Activated T-cell treated with anti-CD3 and anti-CD28 coated beads, Interleukin-2, amount 50 U/mL, for 24 hours (primary cell): Measurements from ENCODE around the gene ZBTB44.
A peak's percentile ranks its signal among the peaks of the same experiment; 100 is the strongest.
"Not testable (repeated sequence)": the region's sequence is repeated elsewhere in the genome, so short reads cannot be mapped to it uniquely, and the experiment has no call there.

ENCODE experiments used
- DNase-seq: peaks from one replicate; pipeline ENCODE4 v3.0.0-alpha.2; 2020
- H3K27ac Mint-ChIP-seq: 2 replicates; pipeline ENCODE4 v1.8.0; 2020; ENCODE audit warnings: mild to moderate bottlenecking, mixed read lengths
- H3K27me3 Mint-ChIP-seq: 2 replicates; pipeline ENCODE4 v1.8.0; 2020; ENCODE audit warnings: mixed read lengths
- H3K36me3 Mint-ChIP-seq: 2 replicates; pipeline ENCODE4 v1.8.0; 2020; ENCODE audit warnings: low read depth, mixed read lengths
- H3K4me1 Mint-ChIP-seq: 2 replicates; pipeline ENCODE4 v1.8.0; 2020; ENCODE audit warnings: low read depth, mixed read lengths
- H3K4me3 Mint-ChIP-seq: 2 replicates; pipeline ENCODE4 v1.8.0; 2020; ENCODE audit warnings: mild to moderate bottlenecking, moderate library complexity, mixed read lengths
- H3K9me3 Mint-ChIP-seq: 2 replicates; pipeline ENCODE4 v1.8.0; 2020; ENCODE audit warnings: mixed read lengths

ZBTB44 gene

GRCh38 chr11:130314750-130315285, at the start of gene ZBTB44:
Gene ZBTB44, minus strand, starts transcription at chr11:130314917. Its CDS starts 53,044 bp downstream, at chr11:130261873.
- H3K27me3 Mint-ChIP-seq, result no peaks in the 10 kb centered on the region
- H3K36me3 Mint-ChIP-seq, result peaks cover 14% of the 10 kb centered on the region
- no peaks in the 10 kb centered on the region for H3K9me3 Mint-ChIP-seq
- peak within 1 kb of the TSS; percentile 89 for H3K4me3 Mint-ChIP-seq
- peaks cover 42% of the 10 kb centered on the region for H3K4me1 Mint-ChIP-seq
- peak within 1 kb of the TSS; percentile 97 for H3K27ac Mint-ChIP-seq
- DNase-seq, result peak; percentile 93

- Mint-ChIP-seq H3K9me3 (peaks cover 29% of the 10 kb centered on the region), H3K36me3 (no peaks in the 10 kb centered on the region), H3K27me3 (no peaks in the 10 kb centered on the region), H3K4me1 (no peaks in the 10 kb centered on the region), H3K4me3 (no peak overlapping the region), H3K27ac (no peak overlapping the region)
- DNase-seq, result no peak
These were observed 44.7 kb upstream of the ZBTB44 start for GRCh38 chr11:130359419-130359818.

- Mint-ChIP-seq H3K27ac (no peak overlapping the region), H3K4me3 (no peak overlapping the region), H3K36me3 (no peaks in the 10 kb centered on the region), H3K9me3 (peaks cover 29% of the 10 kb centered on the region), H3K4me1 (no peaks in the 10 kb centered on the region), H3K27me3 (no peaks in the 10 kb centered on the region)
- DNase-seq, result no peak
These were observed 43.7 kb upstream of the ZBTB44 start for GRCh38 chr11:130358398-130358797.

GRCh38 chr11:130347261-130347660, 32.5 kb upstream of the ZBTB44 start:
- H3K27ac Mint-ChIP-seq, result no peak overlapping the region
- no peak for DNase-seq
- H3K4me1 Mint-ChIP-seq, result no peaks in the 10 kb centered on the region
- H3K36me3 Mint-ChIP-seq, result no peaks in the 10 kb centered on the region
- H3K4me3 Mint-ChIP-seq, result no peak overlapping the region
- H3K27me3 Mint-ChIP-seq, result no peaks in the 10 kb centered on the region
- H3K9me3 Mint-ChIP-seq, result peaks cover 2% of the 10 kb centered on the region

- peaks cover 2% of the 10 kb centered on the region for H3K36me3 Mint-ChIP-seq
- H3K27ac Mint-ChIP-seq, result no peak overlapping the region
- H3K4me3 Mint-ChIP-seq, result no peak overlapping the region
- no peaks in the 10 kb centered on the region for H3K27me3 Mint-ChIP-seq
- peaks cover 9% of the 10 kb centered on the region for H3K9me3 Mint-ChIP-seq
- no peak for DNase-seq
- H3K4me1 Mint-ChIP-seq, result peaks cover 10% of the 10 kb centered on the region
These were observed 30.1 kb upstream of the ZBTB44 start for GRCh38 chr11:130344841-130345240.

GRCh38 chr11:130340671-130341319, 26.1 kb upstream of the ZBTB44 start:
- Mint-ChIP-seq H3K4me1 (peaks cover 10% of the 10 kb centered on the region), H3K4me3 (no peak overlapping the region), H3K36me3 (peaks cover 2% of the 10 kb centered on the region), H3K27ac (no peak overlapping the region), H3K27me3 (no peaks in the 10 kb centered on the region), H3K9me3 (peaks cover 12% of the 10 kb centered on the region)
- DNase-seq, result no peak

GRCh38 chr11:130338667-130339066, 23.9 kb upstream of the ZBTB44 start:
- Mint-ChIP-seq H3K4me3 (no peak overlapping the region), H3K4me1 (peaks cover 10% of the 10 kb centered on the region), H3K36me3 (peaks cover 2% of the 10 kb centered on the region), H3K9me3 (peaks cover 12% of the 10 kb centered on the region), H3K27ac (no peak overlapping the region), H3K27me3 (no peaks in the 10 kb centered on the region)
- no peak for DNase-seq

- Mint-ChIP-seq H3K4me3 (no peak overlapping the region), H3K36me3 (peaks cover 2% of the 10 kb centered on the region), H3K27ac (no peak overlapping the region), H3K9me3 (peaks cover 12% of the 10 kb centered on the region), H3K27me3 (no peaks in the 10 kb centered on the region), H3K4me1 (peaks cover 10% of the 10 kb centered on the region)
- DNase-seq, result no peak
These were observed 22.8 kb upstream of the ZBTB44 start for GRCh38 chr11:130337281-130338089.

- not testable (repeated sequence) for H3K4me3 Mint-ChIP-seq, H3K4me1 Mint-ChIP-seq, H3K9me3 Mint-ChIP-seq, H3K36me3 Mint-ChIP-seq, H3K27me3 Mint-ChIP-seq, H3K27ac Mint-ChIP-seq, DNase-seq
These were observed 16.7 kb upstream of the ZBTB44 start for GRCh38 chr11:130331397-130331796.

GRCh38 chr11:130330101-130330684, 15.5 kb upstream of the ZBTB44 start:
- Mint-ChIP-seq H3K9me3 (no peaks in the 10 kb centered on the region), H3K4me3 (no peak overlapping the region), H3K4me1 (no peaks in the 10 kb centered on the region), H3K27ac (no peak overlapping the region), H3K27me3 (no peaks in the 10 kb centered on the region), H3K36me3 (no peaks in the 10 kb centered on the region)
- no peak for DNase-seq

- Mint-ChIP-seq H3K9me3 (no peaks in the 10 kb centered on the region), H3K4me1 (no peaks in the 10 kb centered on the region), H3K27ac (no peak overlapping the region), H3K36me3 (no peaks in the 10 kb centered on the region), H3K27me3 (no peaks in the 10 kb centered on the region), H3K4me3 (no peak overlapping the region)
- no peak for DNase-seq
These were observed 13.7 kb upstream of the ZBTB44 start for GRCh38 chr11:130328420-130328819.

- Mint-ChIP-seq H3K4me1 (no peaks in the 10 kb centered on the region), H3K9me3 (no peaks in the 10 kb centered on the region), H3K36me3 (no peaks in the 10 kb centered on the region), H3K4me3 (no peak overlapping the region), H3K27ac (no peak overlapping the region), H3K27me3 (no peaks in the 10 kb centered on the region)
- DNase-seq, result no peak
These were observed 13.0 kb upstream of the ZBTB44 start for GRCh38 chr11:130327716-130328115.

- Mint-ChIP-seq H3K27me3 (no peaks in the 10 kb centered on the region), H3K36me3 (no peaks in the 10 kb centered on the region), H3K4me1 (no peaks in the 10 kb centered on the region), H3K27ac (no peak overlapping the region), H3K4me3 (no peak overlapping the region), H3K9me3 (peaks cover 9% of the 10 kb centered on the region)
- no peak for DNase-seq
These were observed 11.0 kb upstream of the ZBTB44 start for GRCh38 chr11:130325691-130326090.

- Mint-ChIP-seq H3K27ac (no peak overlapping the region), H3K27me3 (no peaks in the 10 kb centered on the region), H3K4me1 (no peaks in the 10 kb centered on the region), H3K9me3 (peaks cover 9% of the 10 kb centered on the region), H3K36me3 (no peaks in the 10 kb centered on the region), H3K4me3 (no peak overlapping the region)
- DNase-seq, result no peak
These were observed 9.0 kb upstream of the ZBTB44 start for GRCh38 chr11:130323452-130324450.
